ENCODE measurements around the gene CABCOCO1.

DNA sequence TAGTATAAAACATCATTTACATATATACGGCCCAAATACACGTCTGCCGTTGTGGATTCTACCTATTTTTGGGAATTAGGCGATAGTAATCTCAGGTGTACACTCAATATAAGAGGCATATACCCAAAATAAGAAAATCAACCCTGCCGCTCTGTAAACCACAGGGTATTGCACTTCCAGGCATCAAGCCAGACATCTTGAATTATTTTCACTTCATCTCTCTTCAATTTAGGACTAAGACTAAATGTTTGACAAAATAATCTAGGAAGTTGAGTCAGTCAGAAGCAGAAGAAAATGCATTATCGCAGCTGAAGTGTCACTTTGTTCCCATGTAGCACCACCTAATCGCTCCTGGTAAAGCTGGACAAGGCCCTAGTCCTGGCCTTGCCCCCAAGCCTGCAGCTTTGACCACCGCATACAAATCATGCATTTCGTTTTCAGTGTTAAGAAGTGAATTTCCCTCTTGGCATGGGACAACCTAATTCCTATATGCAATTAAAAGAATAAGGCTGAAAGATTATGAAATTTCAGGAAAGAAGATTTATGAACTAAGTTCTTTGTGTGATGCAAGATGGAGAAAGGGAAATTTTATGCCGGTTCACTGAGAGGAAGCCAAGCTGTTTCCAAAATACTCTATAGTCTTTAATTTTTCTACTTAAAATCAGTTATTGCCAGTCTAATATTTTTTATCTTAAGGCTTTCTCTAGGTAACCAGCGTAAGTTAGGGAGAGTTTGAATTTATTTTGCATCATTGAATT, 26.0 kb downstream of the CABCOCO1 start:
- TF ChIP-seq CTCF (IDR thresholded peaks at IDR 0.05) (no peak), POLR2A (IDR thresholded peaks at IDR 0.05) (no peak)

Measured in heart left ventricle (tissue), 13 donors.